Astrocyte (in vitro differentiated cells and primary cell): Measurements from ENCODE around the gene DLGAP5.

ENCODE experiments used
- CTCF ChIP-seq: IDR thresholded peaks from 2 replicates; pipeline ENCODE4 v1.5.1; 2011; ENCODE audit warnings: low read depth, mild to moderate bottlenecking, inconsistent platforms, low read length, moderate library complexity; ENCODE audit not compliant: insufficient read depth
- EZH2 ChIP-seq: IDR thresholded peaks from 2 replicates; pipeline ENCODE4 v1.6.1; 2012; ENCODE audit warnings: mild to moderate bottlenecking, low read length, inconsistent platforms; ENCODE audit not compliant: insufficient read depth

DNA sequence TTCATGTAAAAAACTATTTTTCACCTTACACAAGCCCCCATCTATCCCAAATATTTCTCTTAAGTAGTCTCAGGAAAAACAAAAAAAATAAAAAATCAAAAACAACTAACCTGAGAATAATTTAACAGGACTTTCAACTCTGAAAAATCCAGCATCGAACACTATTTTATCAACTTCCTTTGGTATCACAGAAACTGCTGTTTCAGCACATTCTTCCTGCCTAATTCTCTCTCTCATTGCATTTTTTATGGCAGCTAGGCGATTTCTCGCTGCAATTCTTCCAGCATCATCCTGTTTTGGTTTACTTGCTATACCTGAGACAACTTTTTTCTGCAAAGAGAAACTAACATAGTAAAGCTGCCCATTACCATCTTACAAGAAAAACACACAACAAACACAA lies 33.0 kb downstream of the DLGAP5 start:
- TF ChIP-seq CTCF = no peak
- TF ChIP-seq EZH2 = no peak
